GM12874 (cell line): ENCODE data around the gene RNF41.

Source experiments
- CTCF ChIP-seq: IDR thresholded peaks from 2 replicates; pipeline ENCODE4 v1.5.1; 2011; ENCODE audit warnings: low read depth, mild to moderate bottlenecking, control low read depth, low read length, moderate library complexity; ENCODE audit not compliant: insufficient read depth

The RNF41 gene

GRCh38 chr12:56161690-56162351 lies 59.9 kb downstream of the RNF41 start:
- no peak for TF ChIP-seq CTCF

DNA sequence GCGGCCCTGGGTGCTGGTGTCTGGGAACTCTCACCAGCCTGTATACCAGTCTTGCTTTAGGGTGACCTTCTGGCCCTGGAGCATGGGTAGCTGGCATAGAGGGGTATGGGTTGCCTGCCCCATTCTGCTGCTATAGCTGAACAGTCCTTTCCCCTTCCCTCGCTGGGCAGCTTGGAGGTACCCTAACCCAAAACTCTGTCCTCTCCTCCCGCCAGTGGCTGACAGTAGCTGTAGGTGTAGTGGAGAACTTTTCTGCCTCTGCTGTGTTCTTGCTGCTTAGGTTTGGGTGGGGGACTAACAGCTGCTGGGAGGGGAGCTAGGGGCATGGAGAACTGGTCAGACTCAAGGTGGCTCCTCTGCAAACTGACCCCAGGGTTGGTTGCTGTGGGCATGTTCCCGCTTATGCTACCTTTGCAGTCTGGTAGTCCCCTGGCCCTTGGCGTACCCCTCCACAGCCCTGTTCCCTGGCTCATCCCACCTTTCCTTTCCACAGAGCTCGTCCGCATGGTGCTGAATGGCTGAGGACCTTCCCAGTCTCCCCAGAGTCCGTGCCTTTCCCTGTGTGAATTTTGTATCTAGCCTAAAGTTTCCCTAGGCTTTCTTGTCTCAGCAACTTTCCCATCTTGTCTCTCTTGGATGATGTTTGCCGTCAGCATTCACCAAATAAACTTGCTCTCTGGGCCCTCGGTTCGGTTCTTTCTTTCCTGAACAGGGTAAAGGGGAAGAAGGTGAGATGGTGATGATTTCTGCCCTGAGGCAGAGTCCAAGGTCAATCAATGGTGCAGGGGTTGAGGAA lies 60.6 kb downstream of the RNF41 start:
- no peak for TF ChIP-seq CTCF

- TF ChIP-seq CTCF, result no peak
Measured at GRCh38 chr12:56160193-56160763, 61.4 kb downstream of the RNF41 start.

- no peak for TF ChIP-seq CTCF
Measured at GRCh38 chr12:56159482-56160192, 62.1 kb downstream of the RNF41 start.

- no peak for TF ChIP-seq CTCF
Measured at GRCh38 chr12:56158926-56159461, 62.7 kb downstream of the RNF41 start.

GRCh38 chr12:56158029-56158925 lies 63.4 kb downstream of the RNF41 start, which contains the start of gene MYL6:
TSS of gene MYL6 (plus strand) at chr12:56158359. CDS start at chr12:56158402, 43 bp downstream.
- TF ChIP-seq CTCF, result no peak
